GM12878 (cell line): Measurements from ENCODE around the gene PAX3. TPM values are rescaled to one million over a fixed set of nuclear protein-coding genes. Genes with fewer than 3 reads are reported as not detected.

Experiments
- ATAC-seq: fragments of 200-7000 bp; cut with Tn5 transposase; 3 replicates; pipeline ENCODE4 v1.9.1; 2020; ENCODE audit warnings: mild to moderate bottlenecking, moderate library complexity
- BruUV-seq: library from RNA; stranded (reverse); fragments of 400-500 nt; replicated peaks from 2 replicates; lab custom pipeline; 2021; lab: Mats Ljungman, UMichigan
- CTCF ChIA-PET: fragments of 300-600 bp; sonication (Branson Sonifier 250); formaldehyde crosslinking; extraction: SDS; loops from one replicate; lab custom pipeline; 2021; ENCODE audit warnings: inconsistent platforms; lab: Yijun Ruan, JAX
- POLR2A ChIA-PET: fragments of 350-600 bp; formaldehyde crosslinking; extraction: SDS; loops from one replicate; lab custom pipeline; 2021; ENCODE audit warnings: inconsistent platforms; lab: Charles Lee
- RAD21 ChIA-PET: fragments of 300-600 bp; sonication (Branson Sonifier 250); formaldehyde crosslinking; loops from one replicate; lab custom pipeline; 2023; ENCODE audit warnings: antibody characterized with exemption; ENCODE audit not compliant: unreplicated experiment; lab: Charles Lee
- SMC1A ChIA-PET: fragments of 300-600 bp; sonication (Branson Sonifier 250); formaldehyde crosslinking; loops from one replicate; lab custom pipeline; 2023; ENCODE audit not compliant: unreplicated experiment, uncharacterized antibody; lab: Charles Lee
- DNase-seq: peaks from one replicate; pipeline ENCODE4 v3.0.0-alpha.2; 2011; ENCODE audit warnings: low read depth, low spot score
- FAIRE-seq: peaks from 3 replicates; lab custom pipeline; 2011; peaks lifted over from hg19 to GRCh38; lab: Jason Lieb, UNC
- H2AFZ ChIP-seq: 2 replicates; pipeline ENCODE4 v1.6.0; 2011; ENCODE audit warnings: low read depth, low read length, control low read depth; ENCODE audit not compliant: control insufficient read depth
- H3K27ac ChIP-seq: 2 replicates; pipeline ENCODE4 v1.5.1; 2011; ENCODE audit warnings: control low read depth; ENCODE audit not compliant: control insufficient read depth, insufficient read depth
- H3K27me3 ChIP-seq, 2 experiments: replicated peaks in 1 of 2; 2 replicates each; pipeline versions ENCODE4 v1.6.0 to v1.6.1; 2011; ENCODE audit warnings: low read length in 1 of 2; ENCODE audit not compliant: control insufficient read depth in 2 of 2, insufficient read depth in 2 of 2
- H3K36me3 ChIP-seq, 2 experiments: 2 replicates each; pipeline ENCODE4 v1.5.1; 2011; ENCODE audit warnings: low read length in 1 of 2; ENCODE audit not compliant: control insufficient read depth in 2 of 2, insufficient read depth in 2 of 2
- H3K4me1 ChIP-seq: 2 replicates; pipeline ENCODE4 v1.6.1; 2011; ENCODE audit warnings: mild to moderate bottlenecking, low read length, moderate library complexity, mixed read lengths; ENCODE audit not compliant: control insufficient read depth, insufficient read depth
- H3K4me2 ChIP-seq: 2 replicates; pipeline ENCODE4 v1.6.0; 2011; ENCODE audit warnings: control low read depth; ENCODE audit not compliant: control insufficient read depth, insufficient read depth
- H3K4me3 ChIP-seq: fragments of 200-600 bp; sonication (generic); 2 replicates; pipeline ENCODE4 v1.5.1; 2016
- H3K79me2 ChIP-seq: 2 replicates; pipeline ENCODE4 v1.6.0; 2011; ENCODE audit warnings: low read length; ENCODE audit not compliant: control insufficient read depth, insufficient read depth
- H3K9ac ChIP-seq: 2 replicates; pipeline ENCODE4 v1.8.0; 2011; ENCODE audit warnings: low read length, control low read depth, mixed read lengths; ENCODE audit not compliant: control insufficient read depth, insufficient read depth
- H3K9me3 ChIP-seq: replicated peaks from 3 replicates; pipeline ENCODE4 v1.5.1; 2011; ENCODE audit warnings: mild to moderate bottlenecking, low read length; ENCODE audit not compliant: control insufficient read depth, insufficient read depth
- H4K20me1 ChIP-seq: 2 replicates; pipeline ENCODE4 v1.6.0; 2011; ENCODE audit not compliant: control insufficient read depth, insufficient read depth
- ASH2L ChIP-seq: fragments of 300-600, 200-600 bp; sonication (generic); IDR thresholded peaks from 2 replicates; pipeline ENCODE4 v1.6.1; 2017; ENCODE audit warnings: low read depth, mild to moderate bottlenecking, borderline replicate concordance
- CEBPB ChIP-seq, 2 experiments: fragments of 150-350 bp in 1 of 2; IDR thresholded peaks; 2 replicates each; pipeline ENCODE4 v1.6.1; 2012 to 2014; ENCODE audit warnings: low read depth in 2 of 2, low read length in 2 of 2, borderline replicate concordance in 1 of 2, inconsistent platforms in 1 of 2
- CREB1 ChIP-seq: IDR thresholded peaks from 2 replicates; pipeline ENCODE4 v1.6.1; 2012; ENCODE audit warnings: low read depth, mild to moderate bottlenecking, inconsistent platforms
- KAT2A ChIP-seq: conservative IDR thresholded peaks from 2 replicates; pipeline ENCODE4 v1.6.1; 2011; ENCODE audit warnings: low read depth, low read length; ENCODE audit not compliant: control insufficient read depth
- PAX8 ChIP-seq: fragments of 450-650 bp; IDR thresholded peaks from 2 replicates; pipeline ENCODE4 v1.6.1; 2017; ENCODE audit warnings: mild to moderate bottlenecking, moderate library complexity
- PML ChIP-seq: IDR thresholded peaks from 2 replicates; pipeline ENCODE4 v1.6.1; 2012; ENCODE audit warnings: low read length, inconsistent platforms
- SMAD5 ChIP-seq: IDR thresholded peaks from 2 replicates; pipeline ENCODE4 v1.6.1; 2016; ENCODE audit warnings: antibody characterized with exemption, low read depth
- SMARCA5 ChIP-seq: fragments of 450-650 bp; IDR thresholded peaks from 2 replicates; pipeline ENCODE4 v1.6.1; 2017; ENCODE audit warnings: mild to moderate bottlenecking
- TCF3 ChIP-seq: IDR thresholded peaks from 2 replicates; pipeline ENCODE4 v1.6.1; 2012; ENCODE audit warnings: low read depth, mild to moderate bottlenecking, low read length, borderline replicate concordance; ENCODE audit not compliant: insufficient read depth
- WGBS: methylation state at CpG from one replicate; pipeline ENCODE4 v1.1.6; 2016; ENCODE audit warnings: low lambda C conversion rate; ENCODE audit not compliant: insufficient replicate concordance, insufficient coverage; ENCODE audit errors: missing lambda C conversion rate; 5-methylcytosine and 5-hydroxymethylcytosine counted together
- in situ Hi-C: fragments of 300-500 bp; cut with MboI; formaldehyde crosslinking; loops from 9 replicates; pipeline ENCODE4 v1.14.3; 2018; ENCODE audit warnings: mixed read lengths
- intact Hi-C: fragments of 100-400 bp; cut with micrococcal nuclease; formaldehyde crosslinking; loops from one replicate; pipeline ENCODE4 v1.14.2; 2022; ENCODE audit not compliant: unreplicated experiment
- polyA plus RNA-seq, 11 experiments: library from polyadenylated mRNA; depleted of rRNA in 4 of 11; unstranded in 6 of 11; stranded (reverse) in 5 of 11; fragments of >200 nt; fragmentation: Nextera tagmentation in 4 of 11; fragmentation: Illumina TruSeq in 1 of 11; extraction: Ambion mirVana in 4 of 11; extraction: Trizol in 1 of 11; gene quantifications; 1 replicate in 1 of 11; 2 replicates in 10 of 11; pipeline versions ENCODE4 v1.2.1 to v1.2.3, GENCODE V29; 2011 to 2016; ENCODE audit warnings: inconsistent platforms in 2 of 11, missing spikeins in 2 of 11, low read depth in 1 of 11
- total RNA-seq, 4 experiments: library from RNA; depleted of rRNA in 3 of 4; stranded (reverse); fragments of >200 nt in 3 of 4; fragmentation: Illumina TruSeq in 1 of 4; extraction: Trizol in 1 of 4; gene quantifications; 2 replicates each; pipeline versions ENCODE4 v1.2.1 to v1.2.3, GENCODE V29; 2013 to 2021
- TF ChIP-seq, protein P1 (sequence below): fragments of 450-650 bp; IDR thresholded peaks from 2 replicates; pipeline ENCODE4 v1.6.1; 2017; ENCODE audit warnings: mild to moderate bottlenecking, moderate library complexity
- TF ChIP-seq, protein P2 (sequence below): fragments of 450-650 bp; conservative IDR thresholded peaks from 2 replicates; pipeline ENCODE4 v1.6.1; 2017; ENCODE audit warnings: mild to moderate bottlenecking, moderate library complexity
- TF ChIP-seq, protein P3 (sequence below): fragments of 450-650 bp; formaldehyde crosslinking; IDR thresholded peaks from 2 replicates; pipeline ENCODE4 v1.4.0; 2022; ENCODE audit warnings: mild to moderate bottlenecking, moderate library complexity

The PAX3 gene
- total and polyA plus RNA-seq, 10 of the 15 experiments (the other 5 are each of a cell fraction or from before 2014, with no cell fraction given), result not detected

DNA sequence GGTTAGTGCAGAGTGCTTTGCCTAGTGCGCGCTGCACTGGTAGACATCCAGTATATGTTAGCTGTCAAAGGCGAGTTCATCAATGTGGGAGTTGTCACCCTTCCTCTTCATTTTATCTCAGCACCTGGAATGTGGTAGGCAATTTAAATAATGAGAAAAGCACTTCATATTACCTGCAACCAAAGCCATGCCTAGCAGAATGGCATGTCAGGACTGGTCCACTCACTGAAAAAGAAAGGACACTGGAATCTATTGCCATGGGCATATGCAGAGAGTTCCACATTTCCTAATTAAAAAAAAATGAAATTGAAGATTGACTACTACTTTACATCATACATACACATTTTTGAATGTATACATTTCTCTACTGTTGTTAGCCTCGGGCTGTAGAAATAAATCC lies 139.6 kb downstream of the PAX3 start:
- ChIA-PET SMC1A (no interaction called here), POLR2A (no interaction called here), RAD21 (no interaction called here), CTCF (interaction anchor here (0.6 kb wide), 1 partner anchor 20 kb away, joined by 3 read pairs; no protein-coding TSS in a partner anchor)
- ATAC-seq (no peak), FAIRE-seq (no peak), DNase-seq (no peak)
- no TSS peak for BruUV-seq
- Histone ChIP-seq H3K79me2 (no peaks in the 10 kb centered on the region), H3K4me1 (no peaks in the 10 kb centered on the region), H3K27me3 (peaks cover 0 to 2% of the 10 kb centered on the region in 2 experiments; a peak in 2 of 4 replicates), H3K9ac (no peak overlapping the region), H3K4me3 (no peak overlapping the region), H3K9me3 (no peaks in the 10 kb centered on the region), H3K27ac (no peak overlapping the region), H4K20me1 (no peaks in the 10 kb centered on the region), H3K36me3 (no peaks in the 10 kb centered on the region), H3K4me2 (no peak overlapping the region), H2AFZ (no peak overlapping the region)
- WGBS, result 48% methylated on average over 4 of the region's 4 CpGs
- in situ Hi-C loops, result no loop called here
- intact Hi-C loops, result no loop called here
- TF ChIP-seq TCF3, result no peak
- no peak for TF ChIP-seq KAT2A
- no peak for TF ChIP-seq CEBPB (IDR thresholded peaks at IDR 0.05; ENCODE audit: borderline replicate concordance in 1 of 2, low read depth in 2 of 2, low read length in 2 of 2)
- TF ChIP-seq, protein P1, sequence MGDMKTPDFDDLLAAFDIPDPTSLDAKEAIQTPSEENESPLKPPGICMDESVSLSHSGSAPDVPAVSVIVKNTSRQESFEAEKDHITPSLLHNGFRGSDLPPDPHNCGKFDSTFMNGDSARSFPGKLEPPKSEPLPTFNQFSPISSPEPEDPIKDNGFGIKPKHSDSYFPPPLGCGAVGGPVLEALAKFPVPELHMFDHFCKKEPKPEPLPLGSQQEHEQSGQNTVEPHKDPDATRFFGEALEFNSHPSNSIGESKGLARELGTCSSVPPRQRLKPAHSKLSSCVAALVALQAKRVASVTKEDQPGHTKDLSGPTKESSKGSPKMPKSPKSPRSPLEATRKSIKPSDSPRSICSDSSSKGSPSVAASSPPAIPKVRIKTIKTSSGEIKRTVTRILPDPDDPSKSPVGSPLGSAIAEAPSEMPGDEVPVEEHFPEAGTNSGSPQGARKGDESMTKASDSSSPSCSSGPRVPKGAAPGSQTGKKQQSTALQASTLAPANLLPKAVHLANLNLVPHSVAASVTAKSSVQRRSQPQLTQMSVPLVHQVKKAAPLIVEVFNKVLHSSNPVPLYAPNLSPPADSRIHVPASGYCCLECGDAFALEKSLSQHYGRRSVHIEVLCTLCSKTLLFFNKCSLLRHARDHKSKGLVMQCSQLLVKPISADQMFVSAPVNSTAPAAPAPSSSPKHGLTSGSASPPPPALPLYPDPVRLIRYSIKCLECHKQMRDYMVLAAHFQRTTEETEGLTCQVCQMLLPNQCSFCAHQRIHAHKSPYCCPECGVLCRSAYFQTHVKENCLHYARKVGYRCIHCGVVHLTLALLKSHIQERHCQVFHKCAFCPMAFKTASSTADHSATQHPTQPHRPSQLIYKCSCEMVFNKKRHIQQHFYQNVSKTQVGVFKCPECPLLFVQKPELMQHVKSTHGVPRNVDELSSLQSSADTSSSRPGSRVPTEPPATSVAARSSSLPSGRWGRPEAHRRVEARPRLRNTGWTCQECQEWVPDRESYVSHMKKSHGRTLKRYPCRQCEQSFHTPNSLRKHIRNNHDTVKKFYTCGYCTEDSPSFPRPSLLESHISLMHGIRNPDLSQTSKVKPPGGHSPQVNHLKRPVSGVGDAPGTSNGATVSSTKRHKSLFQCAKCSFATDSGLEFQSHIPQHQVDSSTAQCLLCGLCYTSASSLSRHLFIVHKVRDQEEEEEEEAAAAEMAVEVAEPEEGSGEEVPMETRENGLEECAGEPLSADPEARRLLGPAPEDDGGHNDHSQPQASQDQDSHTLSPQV, result no peak
- TF ChIP-seq SMARCA5, result no peak
- TF ChIP-seq, protein P2, sequence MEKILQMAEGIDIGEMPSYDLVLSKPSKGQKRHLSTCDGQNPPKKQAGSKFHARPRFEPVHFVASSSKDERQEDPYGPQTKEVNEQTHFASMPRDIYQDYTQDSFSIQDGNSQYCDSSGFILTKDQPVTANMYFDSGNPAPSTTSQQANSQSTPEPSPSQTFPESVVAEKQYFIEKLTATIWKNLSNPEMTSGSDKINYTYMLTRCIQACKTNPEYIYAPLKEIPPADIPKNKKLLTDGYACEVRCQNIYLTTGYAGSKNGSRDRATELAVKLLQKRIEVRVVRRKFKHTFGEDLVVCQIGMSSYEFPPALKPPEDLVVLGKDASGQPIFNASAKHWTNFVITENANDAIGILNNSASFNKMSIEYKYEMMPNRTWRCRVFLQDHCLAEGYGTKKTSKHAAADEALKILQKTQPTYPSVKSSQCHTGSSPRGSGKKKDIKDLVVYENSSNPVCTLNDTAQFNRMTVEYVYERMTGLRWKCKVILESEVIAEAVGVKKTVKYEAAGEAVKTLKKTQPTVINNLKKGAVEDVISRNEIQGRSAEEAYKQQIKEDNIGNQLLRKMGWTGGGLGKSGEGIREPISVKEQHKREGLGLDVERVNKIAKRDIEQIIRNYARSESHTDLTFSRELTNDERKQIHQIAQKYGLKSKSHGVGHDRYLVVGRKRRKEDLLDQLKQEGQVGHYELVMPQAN, result no peak
- TF ChIP-seq, protein P3, sequence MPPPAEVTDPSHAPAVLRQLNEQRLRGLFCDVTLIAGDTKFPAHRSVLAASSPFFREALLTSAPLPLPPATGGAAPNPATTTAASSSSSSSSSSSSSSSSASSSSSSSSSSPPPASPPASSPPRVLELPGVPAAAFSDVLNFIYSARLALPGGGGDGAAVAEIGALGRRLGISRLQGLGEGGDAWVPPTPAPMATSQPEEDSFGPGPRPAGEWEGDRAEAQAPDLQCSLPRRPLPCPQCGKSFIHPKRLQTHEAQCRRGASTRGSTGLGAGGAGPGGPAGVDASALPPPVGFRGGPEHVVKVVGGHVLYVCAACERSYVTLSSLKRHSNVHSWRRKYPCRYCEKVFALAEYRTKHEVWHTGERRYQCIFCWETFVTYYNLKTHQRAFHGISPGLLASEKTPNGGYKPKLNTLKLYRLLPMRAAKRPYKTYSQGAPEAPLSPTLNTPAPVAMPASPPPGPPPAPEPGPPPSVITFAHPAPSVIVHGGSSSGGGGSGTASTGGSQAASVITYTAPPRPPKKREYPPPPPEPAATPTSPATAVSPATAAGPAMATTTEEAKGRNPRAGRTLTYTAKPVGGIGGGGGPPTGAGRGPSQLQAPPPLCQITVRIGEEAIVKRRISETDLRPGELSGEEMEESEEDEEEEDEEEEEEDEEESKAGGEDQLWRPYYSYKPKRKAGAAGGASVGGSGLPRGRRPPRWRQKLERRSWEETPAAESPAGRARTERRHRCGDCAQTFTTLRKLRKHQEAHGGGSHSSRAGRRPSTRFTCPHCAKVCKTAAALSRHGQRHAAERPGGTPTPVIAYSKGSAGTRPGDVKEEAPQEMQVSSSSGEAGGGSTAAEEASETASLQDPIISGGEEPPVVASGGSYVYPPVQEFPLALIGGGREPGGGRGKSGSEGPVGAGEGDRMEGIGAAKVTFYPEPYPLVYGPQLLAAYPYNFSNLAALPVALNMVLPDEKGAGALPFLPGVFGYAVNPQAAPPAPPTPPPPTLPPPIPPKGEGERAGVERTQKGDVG (CRISPR knock-in tag), result no peak
- no peak for TF ChIP-seq SMAD5
- TF ChIP-seq PAX8, result no peak
- no peak for TF ChIP-seq ASH2L
- no peak for TF ChIP-seq CREB1
- no peak for TF ChIP-seq PML
